Neural cell (in vitro differentiated cells): ENCODE results near the gene KLHL28. TPM values are rescaled to one million over a fixed set of nuclear protein-coding genes. Genes with fewer than 3 reads are reported as not detected.

Experiments used
- H2AFZ ChIP-seq: fragments of 200-600, 300-800 bp; sonication (generic), shearing (Covaris generic); 2 replicates; pipeline ENCODE4 v1.6.0; 2014; ENCODE audit warnings: low read depth, mild to moderate bottlenecking, antibody characterized with exemption, low read length, moderate library complexity
- H3F3A ChIP-seq: fragments of 200-600 bp; shearing (Covaris generic); 2 replicates; pipeline ENCODE4 v1.6.1; 2016; ENCODE audit warnings: mild to moderate bottlenecking, moderate library complexity, mixed read lengths, antibody characterized with exemption, low read length; ENCODE audit not compliant: insufficient read depth, poor library complexity, severe bottlenecking
- H3K27ac ChIP-seq: fragments of 200-600, 300-800 bp; sonication (generic), shearing (Covaris generic); 2 replicates; pipeline ENCODE4 v1.5.1; 2014; ENCODE audit warnings: mild to moderate bottlenecking, low read length, moderate library complexity
- H3K27me3 ChIP-seq: fragments of 300-800, 200-600 bp; sonication (generic), shearing (Covaris generic); 2 replicates; pipeline ENCODE4 v1.6.0; 2014; ENCODE audit warnings: mild to moderate bottlenecking, low read depth, low read length, moderate library complexity; ENCODE audit not compliant: insufficient read depth
- H3K36me3 ChIP-seq: fragments of 300-800, 200-600 bp; sonication (generic), shearing (Covaris generic); 2 replicates; pipeline ENCODE4 v1.5.1; 2014; ENCODE audit warnings: mild to moderate bottlenecking, antibody characterized with exemption, low read length, moderate library complexity; ENCODE audit not compliant: insufficient read depth
- H3K4me2 ChIP-seq: fragments of 300-800, 200-600 bp; sonication (generic), shearing (Covaris generic); 2 replicates; pipeline ENCODE4 v1.6.0; 2014; ENCODE audit warnings: mild to moderate bottlenecking, low read length
- H3K4me3 ChIP-seq: fragments of 300-800, 200-600 bp; sonication (generic), shearing (Covaris generic); 2 replicates; pipeline ENCODE4 v1.5.1; 2014; ENCODE audit warnings: mild to moderate bottlenecking, low read length, moderate library complexity
- H3K79me2 ChIP-seq: fragments of 200-600 bp; shearing (Covaris generic); replicated peaks from 2 replicates; pipeline ENCODE4 v1.6.0; 2014; ENCODE audit warnings: mild to moderate bottlenecking, low read length, moderate library complexity; ENCODE audit not compliant: insufficient read depth
- H3K9ac ChIP-seq: fragments of 300-800, 200-600 bp; sonication (generic), shearing (Covaris generic); 2 replicates; pipeline ENCODE4 v1.6.1; 2016; ENCODE audit warnings: mild to moderate bottlenecking, low read length, mixed read lengths
- H3K9me2 ChIP-seq: fragments of 200-600 bp; shearing (Covaris generic); 2 replicates; pipeline ENCODE4 v1.6.1; 2016; ENCODE audit warnings: mild to moderate bottlenecking, low read length, mixed read lengths; ENCODE audit not compliant: insufficient read depth
- H3K9me3 ChIP-seq: fragments of 200-600, 300-800 bp; sonication (generic), shearing (Covaris generic); 2 replicates; pipeline ENCODE4 v1.6.1; 2016; ENCODE audit warnings: mild to moderate bottlenecking, mixed run types, low read length, moderate library complexity, mixed read lengths
- H4K20me1 ChIP-seq: fragments of 200-600 bp; shearing (Covaris generic); 2 replicates; pipeline ENCODE4 v1.6.1; 2016; ENCODE audit warnings: mild to moderate bottlenecking, mixed run types; ENCODE audit not compliant: insufficient read depth
- CTCF ChIP-seq: fragments of 450-650 bp; IDR thresholded peaks from 2 replicates; pipeline ENCODE4 v1.5.1; 2014; ENCODE audit warnings: antibody characterized with exemption, mild to moderate bottlenecking, moderate library complexity; ENCODE audit not compliant: poor library complexity, severe bottlenecking
- EP300 ChIP-seq: fragments of 450-650 bp; conservative IDR thresholded peaks from 2 replicates; pipeline ENCODE4 v1.6.1; 2014; ENCODE audit warnings: antibody characterized with exemption, mild to moderate bottlenecking, moderate library complexity; ENCODE audit not compliant: poor library complexity, severe bottlenecking
- EZH2 ChIP-seq: fragments of 200-600, 300-800 bp; shearing (Covaris generic), sonication (generic); IDR thresholded peaks from 2 replicates; pipeline ENCODE4 v1.6.1; 2014; ENCODE audit warnings: antibody characterized with exemption, low read length, borderline replicate concordance, mild to moderate bottlenecking; ENCODE audit not compliant: insufficient read depth, poor library complexity, severe bottlenecking
- MXI1 ChIP-seq: fragments of 450-650 bp; conservative IDR thresholded peaks from 2 replicates; pipeline ENCODE4 v1.6.1; 2014; ENCODE audit warnings: antibody characterized with exemption, mild to moderate bottlenecking; ENCODE audit not compliant: poor library complexity, severe bottlenecking
- POLR2AphosphoS5 ChIP-seq: IDR thresholded peaks from 2 replicates; pipeline ENCODE4 v1.6.1; 2012
- RAD21 ChIP-seq: fragments of 450-650 bp; conservative IDR thresholded peaks from 2 replicates; pipeline ENCODE4 v1.6.1; 2014; ENCODE audit warnings: antibody characterized with exemption, mild to moderate bottlenecking, moderate library complexity
- REST ChIP-seq: IDR thresholded peaks from 2 replicates; pipeline ENCODE4 v1.6.1; 2012; ENCODE audit warnings: borderline replicate concordance
- SMC3 ChIP-seq: fragments of 450-650 bp; conservative IDR thresholded peaks from 2 replicates; pipeline ENCODE4 v1.6.1; 2014; ENCODE audit warnings: antibody characterized with exemption, mild to moderate bottlenecking, moderate library complexity; ENCODE audit not compliant: poor library complexity
- TAF1 ChIP-seq: IDR thresholded peaks from 2 replicates; pipeline ENCODE4 v1.6.1; 2012; ENCODE audit warnings: low read depth
- polyA plus RNA-seq: library from polyadenylated mRNA; depleted of rRNA; stranded (reverse); fragments of >200 nt; gene quantifications from 2 replicates; pipeline ENCODE4 v1.2.3, GENCODE V29; 2014

The KLHL28 gene
- polyA plus RNA-seq, 1 donor from 2014 or later = 17.4 TPM

- Histone ChIP-seq H3K9me2 (no peaks in the 10 kb centered on the region), H4K20me1 (no peaks in the 10 kb centered on the region), H3K4me3 (no peak overlapping the region), H3K9ac (no peak overlapping the region), H3K27me3 (no peaks in the 10 kb centered on the region), H3K79me2 (peaks cover 22% of the 10 kb centered on the region), H3K4me2 (no peak overlapping the region), H3K36me3 (peaks cover 26% of the 10 kb centered on the region), H3K27ac (no peak overlapping the region), H3K9me3 (no peaks in the 10 kb centered on the region), H3F3A (no peaks in the 10 kb centered on the region), H2AFZ (no peak overlapping the region)
- TF ChIP-seq SMC3 = no peak
- TF ChIP-seq EP300 = no peak
Observed at GRCh38 chr14:44945264-44945663, 16.5 kb downstream of the KLHL28 start.

GRCh38 chr14:44944107-44944506, 17.6 kb downstream of the KLHL28 start:
- no peak overlapping the region for H3K9ac ChIP-seq
- no peaks in the 10 kb centered on the region for H4K20me1 ChIP-seq
- no peak overlapping the region for H3K27ac ChIP-seq
- H3K9me2 ChIP-seq = no peaks in the 10 kb centered on the region
- H3K36me3 ChIP-seq = peaks cover 26% of the 10 kb centered on the region
- H2AFZ ChIP-seq = no peak overlapping the region
- H3K27me3 ChIP-seq = no peaks in the 10 kb centered on the region
- H3F3A ChIP-seq = no peaks in the 10 kb centered on the region
- H3K4me2 ChIP-seq = no peak overlapping the region
- no peak overlapping the region for H3K4me3 ChIP-seq
- H3K79me2 ChIP-seq = peaks cover 10% of the 10 kb centered on the region
- no peak for TF ChIP-seq SMC3
- no peak for TF ChIP-seq RAD21
- no peak for TF ChIP-seq CTCF
- TF ChIP-seq MXI1 = no peak
- TF ChIP-seq EZH2 = no peak
- no peak for TF ChIP-seq EP300
- TF ChIP-seq REST = no peak
- TF ChIP-seq TAF1 = no peak
- no peak for TF ChIP-seq POLR2AphosphoS5
- H3K9me3 ChIP-seq = no peaks in the 10 kb centered on the region

- no peaks in the 10 kb centered on the region for H3K27me3 ChIP-seq
- no peaks in the 10 kb centered on the region for H3K9me2 ChIP-seq
- no peaks in the 10 kb centered on the region for H3F3A ChIP-seq
- H3K4me2 ChIP-seq = no peak overlapping the region
- peaks cover 8% of the 10 kb centered on the region for H3K79me2 ChIP-seq
- H3K4me3 ChIP-seq = no peak overlapping the region
- TF ChIP-seq EZH2 = no peak
- TF ChIP-seq EP300 = no peak
- TF ChIP-seq TAF1 = no peak
- TF ChIP-seq SMC3 = no peak
- no peak for TF ChIP-seq REST
- TF ChIP-seq MXI1 = no peak
- TF ChIP-seq RAD21 = no peak
- TF ChIP-seq CTCF = no peak
- no peak overlapping the region for H3K9ac ChIP-seq
- peaks cover 4% of the 10 kb centered on the region for H3K9me3 ChIP-seq
- peaks cover 26% of the 10 kb centered on the region for H3K36me3 ChIP-seq
- no peak overlapping the region for H2AFZ ChIP-seq
- H4K20me1 ChIP-seq = no peaks in the 10 kb centered on the region
- H3K27ac ChIP-seq = no peak overlapping the region
Observed at GRCh38 chr14:44942436-44942835, 19.3 kb downstream of the KLHL28 start.
